ENCODE data around the gene SIX2. TPM values are rescaled to one million over a fixed set of nuclear protein-coding genes. Genes with fewer than 3 reads are reported as not detected.

SIX2 gene
- total and polyA plus RNA-seq, 2 donors (not counting 3 experiments of a cell fraction or from before 2014, with no cell fraction given), result 0.24 to 0.54 TPM

GRCh38 chr2:45024600-45025291 lies 15.5 kb upstream of the SIX2 start:
- H3K9ac ChIP-seq (replicated peaks; ENCODE audit: extremely low read depth, insufficient read depth, low read length), result no peak overlapping the region
- no peaks in the 10 kb centered on the region for H3K4me1 ChIP-seq (ENCODE audit: control insufficient read depth, extremely low read depth, insufficient read depth, low read length)
- no peaks in the 10 kb centered on the region for H3K36me3 ChIP-seq (ENCODE audit: control insufficient read depth in 2 of 2, extremely low read depth in 1 of 2, insufficient read depth in 2 of 2, low read length in 2 of 2)
- H3K9me1 ChIP-seq (replicated peaks; ENCODE audit: control insufficient read depth, extremely low read depth, insufficient read depth, low read length), result no peaks in the 10 kb centered on the region
- peak overlapping the region; percentile 8 for H3K27ac ChIP-seq (ENCODE audit: insufficient read depth, low read depth, low read length)
- BruUV-seq (replicated peaks), result no TSS peak
- DNase-seq (ENCODE audit: low read depth, low spot score), result peak; percentile 74
- CTCF ChIA-PET, result interaction anchor here (0.6 to 2.1 kb wide), 21 partner anchors 11 to 561 kb away, joined by 3 to 40 read pairs (median 5); partner anchors contain the start of gene SIX2
- no peak overlapping the region for H3K4me2 ChIP-seq (ENCODE audit: insufficient read depth, low read length)
- no peak overlapping the region for H3K4me3 ChIP-seq (replicated peaks in 1 of 3; ENCODE audit: insufficient read depth in 1 of 3, low read depth in 1 of 3, low read length in 3 of 3)
- no peaks in the 10 kb centered on the region for H3K79me2 ChIP-seq (ENCODE audit: control insufficient read depth, insufficient read depth, low read length)
- peak overlapping the region; percentile 9 for H2AFZ ChIP-seq (ENCODE audit: low read depth, low read length)
- H3K27me3 ChIP-seq (ENCODE audit: control insufficient read depth in 2 of 2, insufficient read depth in 2 of 2, low read length in 2 of 2), result peaks cover 2 to 6% of the 10 kb centered on the region in 2 experiments
- no peaks in the 10 kb centered on the region for H4K20me1 ChIP-seq (replicated peaks; ENCODE audit: control insufficient read depth, extremely low read depth, insufficient read depth, low read length)
- TF ChIP-seq EZH2 (IDR thresholded peaks at IDR 0.05; ENCODE audit: borderline replicate concordance, low read depth, low read length, severe bottlenecking), result no peak
- peak; percentile 82 for TF ChIP-seq FOS (IDR thresholded peaks at IDR 0.05; ENCODE audit: borderline replicate concordance, insufficient read depth, low read length)
- TF ChIP-seq POLR2AphosphoS5 (IDR thresholded peaks at IDR 0.05; ENCODE audit: insufficient read depth, low read depth, low read length), result peak; percentile 23
- peak; percentile 31 for TF ChIP-seq GATA2 (IDR thresholded peaks at IDR 0.05; ENCODE audit: insufficient read depth, insufficient read length, low read depth, low read length)
- TF ChIP-seq JUN (IDR thresholded peaks at IDR 0.05; ENCODE audit: borderline replicate concordance, insufficient read depth, insufficient read length, low read depth), result peak; percentile 57
- peak; percentile 4 to 28 for TF ChIP-seq CTCF (IDR thresholded peaks at IDR 0.05; ENCODE audit: extremely low read depth in 1 of 2, insufficient read depth in 1 of 2, low read depth in 1 of 2, low read length in 2 of 2)
- TF ChIP-seq POLR2A (IDR thresholded peaks at IDR 0.05; ENCODE audit: low read depth, low read length), result no peak
- intact Hi-C loops (cut with micrococcal nuclease), result loop anchor here (1.0 to 5.0 kb wide), 5 partner anchors 15 to 912 kb away; partner anchors contain the start of gene SIX2
- no peaks in the 10 kb centered on the region for H3K9me3 ChIP-seq (replicated peaks; ENCODE audit: control insufficient read depth, insufficient read depth, low read length)
- dilution Hi-C loops (cut with MboI; ENCODE audit: extremely low pct_ligation_motif_present, low sequenced_read_pairs), result no loop called here
- FAIRE-seq, result peak; percentile 95
- POLR2A ChIA-PET, result interaction anchor here (0.7 kb wide), 1 partner anchor 469 kb away, joined by 5 read pairs; no protein-coding TSS in a partner anchor

Measured in endothelial cell of umbilical vein (primary cell).